ENCODE results near the gene RAMACL. TPM values are rescaled to one million over a fixed set of nuclear protein-coding genes. Genes with fewer than 3 reads are reported as not detected.
A peak's percentile ranks its signal among the peaks of the same experiment; 100 is the strongest.

Gene RAMACL
- total and polyA plus RNA-seq, 4 donors = 0.30 to 17.6 (median 4.3) TPM

DNA sequence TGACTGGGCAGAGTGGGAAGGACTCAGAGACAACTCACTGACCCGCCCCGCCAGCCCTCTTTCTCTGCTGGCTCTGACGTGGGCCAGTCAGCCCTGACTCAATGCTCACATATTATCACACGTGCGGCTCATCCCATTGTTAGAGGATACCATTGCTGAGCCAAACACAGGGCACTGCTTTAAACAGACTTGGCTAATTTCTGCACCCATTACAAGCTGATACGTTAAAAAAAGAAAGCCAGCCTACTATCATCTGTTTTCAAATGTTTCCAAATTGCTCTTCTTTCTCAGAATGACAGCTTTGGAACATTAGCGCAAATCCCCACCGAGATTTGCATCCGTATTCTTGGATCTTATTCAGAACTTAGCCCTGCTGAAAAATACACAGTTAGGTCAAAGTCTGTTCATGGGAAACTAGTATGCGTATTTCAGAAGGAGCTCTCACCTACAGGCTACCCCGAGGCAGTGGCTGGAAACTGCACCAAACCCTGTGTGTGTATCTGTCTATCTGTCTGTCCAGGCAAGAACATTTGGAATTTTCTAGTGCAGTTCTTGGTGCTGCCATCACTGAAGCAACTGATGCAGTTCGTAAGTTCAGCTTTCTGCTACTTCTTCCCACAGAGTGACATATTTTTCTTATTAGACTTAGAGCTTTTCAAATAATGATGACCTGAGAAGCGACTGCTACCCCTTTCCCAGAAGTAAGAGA, 32.8 kb downstream of the RAMACL start:
- Histone ChIP-seq H3K27me3 (ENCODE audit: control insufficient read depth in 3 of 3, insufficient read depth in 3 of 3, low read length in 2 of 3) (no peaks in the 10 kb centered on the region), H3K9ac (ENCODE audit: insufficient read depth in 1 of 2, low read length in 2 of 2) (no peak overlapping the region), H3K4me3 (no peak overlapping the region), H3K9me3 (ENCODE audit: control insufficient read depth in 4 of 4, insufficient read depth in 3 of 4, low read length in 3 of 4) (no peaks in the 10 kb centered on the region), H3K4me1 (ENCODE audit: control insufficient read depth in 5 of 5, insufficient read depth in 5 of 5, low read length in 5 of 5) (peaks cover 0 to 39% (median 0%) of the 10 kb centered on the region in 5 donors), H3K27ac (ENCODE audit: low read depth in 1 of 2, low read length in 1 of 2) (peak overlapping the region; percentile 38 to 77), H3K36me3 (ENCODE audit: control insufficient read depth in 4 of 4, insufficient read depth in 4 of 4, low read length in 4 of 4) (peaks cover 0 to 3% (median 0%) of the 10 kb centered on the region in 4 donors)
- DNase-seq (peak in 2 of 3 donors; percentile 17 to 35), ATAC-seq (ENCODE audit: insufficient read depth, low FRiP score) (no peak)
- 72 to 84% methylated on average over 13 of the region's 13 CpGs for WGBS, 2 donors
- TF ChIP-seq, protein P1, sequence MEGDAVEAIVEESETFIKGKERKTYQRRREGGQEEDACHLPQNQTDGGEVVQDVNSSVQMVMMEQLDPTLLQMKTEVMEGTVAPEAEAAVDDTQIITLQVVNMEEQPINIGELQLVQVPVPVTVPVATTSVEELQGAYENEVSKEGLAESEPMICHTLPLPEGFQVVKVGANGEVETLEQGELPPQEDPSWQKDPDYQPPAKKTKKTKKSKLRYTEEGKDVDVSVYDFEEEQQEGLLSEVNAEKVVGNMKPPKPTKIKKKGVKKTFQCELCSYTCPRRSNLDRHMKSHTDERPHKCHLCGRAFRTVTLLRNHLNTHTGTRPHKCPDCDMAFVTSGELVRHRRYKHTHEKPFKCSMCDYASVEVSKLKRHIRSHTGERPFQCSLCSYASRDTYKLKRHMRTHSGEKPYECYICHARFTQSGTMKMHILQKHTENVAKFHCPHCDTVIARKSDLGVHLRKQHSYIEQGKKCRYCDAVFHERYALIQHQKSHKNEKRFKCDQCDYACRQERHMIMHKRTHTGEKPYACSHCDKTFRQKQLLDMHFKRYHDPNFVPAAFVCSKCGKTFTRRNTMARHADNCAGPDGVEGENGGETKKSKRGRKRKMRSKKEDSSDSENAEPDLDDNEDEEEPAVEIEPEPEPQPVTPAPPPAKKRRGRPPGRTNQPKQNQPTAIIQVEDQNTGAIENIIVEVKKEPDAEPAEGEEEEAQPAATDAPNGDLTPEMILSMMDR (IDR thresholded peaks at IDR 0.05; ENCODE audit: control extremely low read depth, extremely low read depth) = no peak

DNA sequence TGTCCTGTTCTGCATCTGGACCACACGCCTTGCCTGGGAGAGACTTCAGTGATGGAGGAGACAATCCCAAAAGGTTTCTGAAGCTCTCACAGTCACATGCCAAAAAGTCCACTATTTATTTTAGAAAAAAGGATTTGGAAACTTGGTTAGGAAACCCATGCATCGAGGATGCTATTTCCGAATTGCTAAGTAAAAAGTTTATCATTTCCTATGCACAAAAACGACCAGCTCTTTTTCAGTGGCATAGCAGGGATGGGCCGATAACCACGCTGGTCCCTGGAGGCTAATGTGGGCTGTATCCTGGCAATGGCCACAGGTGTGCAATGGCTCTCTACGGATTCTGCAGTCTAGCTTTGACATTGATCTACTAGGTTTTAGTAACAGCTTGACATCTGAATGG, 33.9 kb downstream of the RAMACL start:
- H3K9ac ChIP-seq (ENCODE audit: insufficient read depth in 1 of 2, low read length in 2 of 2) = no peak overlapping the region
- DNase-seq = no peak
- WGBS, 2 donors = 89 to 91% methylated on average over 7 of the region's 7 CpGs
- H3K36me3 ChIP-seq (ENCODE audit: control insufficient read depth in 4 of 4, insufficient read depth in 4 of 4, low read length in 4 of 4) = peaks cover 0 to 1% (median 0%) of the 10 kb centered on the region in 4 donors
- TF ChIP-seq, protein P1 (IDR thresholded peaks at IDR 0.05; ENCODE audit: control extremely low read depth, extremely low read depth) = no peak
- H3K9me3 ChIP-seq (ENCODE audit: control insufficient read depth in 4 of 4, insufficient read depth in 3 of 4, low read length in 3 of 4) = no peaks in the 10 kb centered on the region
- no peaks in the 10 kb centered on the region for H3K27me3 ChIP-seq (ENCODE audit: control insufficient read depth in 3 of 3, insufficient read depth in 3 of 3, low read length in 2 of 3)
- no peak for ATAC-seq (ENCODE audit: insufficient read depth, low FRiP score)
- no peak overlapping the region for H3K27ac ChIP-seq (ENCODE audit: low read depth in 1 of 2, low read length in 1 of 2)
- peaks cover 0 to 39% (median 0%) of the 10 kb centered on the region in 5 donors for H3K4me1 ChIP-seq (ENCODE audit: control insufficient read depth in 5 of 5, insufficient read depth in 5 of 5, low read length in 5 of 5)
- no peak overlapping the region for H3K4me3 ChIP-seq

DNA sequence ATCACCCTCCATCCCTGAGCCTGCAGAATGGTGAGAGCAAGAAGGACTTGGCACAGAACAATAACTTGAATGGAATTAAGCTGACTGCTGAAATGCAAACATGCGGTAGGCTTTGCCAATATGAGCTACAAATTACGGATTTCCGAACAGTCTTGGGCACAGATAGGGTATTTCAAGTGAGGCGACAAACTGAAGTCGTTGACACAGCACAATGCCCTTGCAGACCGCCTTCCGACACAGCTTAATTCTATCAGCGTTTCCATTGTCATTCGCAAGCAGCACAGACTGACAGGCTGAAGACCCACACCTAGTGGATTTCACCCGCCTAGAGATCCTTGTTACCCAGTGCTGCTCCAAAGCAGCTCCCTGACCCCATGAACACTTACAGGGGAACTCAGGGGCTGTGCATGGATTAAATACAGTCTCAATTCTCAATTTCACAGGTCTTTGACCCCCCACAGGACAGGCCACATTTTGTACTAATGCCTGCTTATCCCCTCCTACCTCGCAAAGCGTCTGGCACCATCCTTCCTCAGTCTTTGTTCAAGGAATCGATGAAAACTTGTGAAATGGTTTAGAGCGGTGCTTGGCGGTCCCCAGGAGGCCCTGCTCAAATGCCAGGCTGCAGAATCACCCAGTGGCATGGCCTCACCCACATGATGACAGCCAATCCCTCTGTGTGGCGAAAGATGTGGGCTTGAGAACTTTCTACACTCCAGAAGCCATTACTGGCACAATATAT, 34.6 kb downstream of the RAMACL start:
- Histone ChIP-seq H3K9me3 (ENCODE audit: control insufficient read depth in 4 of 4, insufficient read depth in 3 of 4, low read length in 3 of 4) (no peaks in the 10 kb centered on the region), H3K4me1 (ENCODE audit: control insufficient read depth in 5 of 5, insufficient read depth in 5 of 5, low read length in 5 of 5) (peaks cover 0 to 39% (median 0%) of the 10 kb centered on the region in 5 donors), H3K27me3 (ENCODE audit: control insufficient read depth in 3 of 3, insufficient read depth in 3 of 3, low read length in 2 of 3) (no peaks in the 10 kb centered on the region), H3K27ac (ENCODE audit: low read depth in 1 of 2, low read length in 1 of 2) (no peak overlapping the region), H3K4me3 (no peak overlapping the region), H3K9ac (ENCODE audit: insufficient read depth in 1 of 2, low read length in 2 of 2) (no peak overlapping the region), H3K36me3 (ENCODE audit: control insufficient read depth in 4 of 4, insufficient read depth in 4 of 4, low read length in 4 of 4) (peaks cover 0 to 1% (median 0%) of the 10 kb centered on the region in 4 donors)
- 90 to 91% methylated on average over 16 of the region's 16 CpGs for WGBS, 2 donors
- DNase-seq (no peak), ATAC-seq (ENCODE audit: insufficient read depth, low FRiP score) (no peak)
- TF ChIP-seq, protein P1 (IDR thresholded peaks at IDR 0.05; ENCODE audit: control extremely low read depth, extremely low read depth) = no peak
